HCT116 (cell line): ENCODE results near the gene FCER1G. TPM values are rescaled to one million over a fixed set of nuclear protein-coding genes. Genes with fewer than 3 reads are reported as not detected.

Experiments
- ATAC-seq: fragments of 200-7000 bp; cut with Tn5 transposase; 2 replicates; pipeline ENCODE4 v1.9.1; 2020; ENCODE audit warnings: mild to moderate bottlenecking, moderate library complexity
- BruUV-seq: library from RNA; stranded (reverse); fragments of 400-500 nt; replicated peaks from 2 replicates; lab custom pipeline; 2021; lab: Mats Ljungman, UMichigan
- CTCF ChIA-PET: fragments of 300-600 bp; sonication (Branson Sonifier 250); formaldehyde crosslinking; loops from one replicate; lab custom pipeline; 2021; ENCODE audit warnings: antibody characterized with exemption; lab: Charles Lee
- POLR2A ChIA-PET: fragments of 300-600, 350-600 bp; sonication (Branson Sonifier 250); formaldehyde crosslinking; loops from one replicate; lab custom pipeline; 2021; ENCODE audit warnings: antibody characterized with exemption; lab: Charles Lee
- RAD21 ChIA-PET, 2 experiments: fragments of 300-600 bp; sonication (Branson Sonifier 250); formaldehyde crosslinking; loops; one replicate each; lab custom pipeline; 2023; ENCODE audit warnings: low total read pairs in 2 of 2; ENCODE audit not compliant: uncharacterized antibody in 2 of 2, unreplicated experiment in 2 of 2, low non-redundant PET in 1 of 2; lab: Charles Lee
- DNase-seq: peaks from one replicate; pipeline ENCODE4 v3.0.0-alpha.2; 2010; ENCODE audit warnings: low read depth, low spot score
- H2AFZ ChIP-seq: fragments of 200-600 bp; shearing (Covaris generic), sonication (generic); 2 replicates; pipeline ENCODE4 v1.6.1; 2017; ENCODE audit warnings: low read depth, mixed run types, mixed read lengths, antibody characterized with exemption, low read length; ENCODE audit not compliant: poor library complexity, severe bottlenecking
- H3K27ac ChIP-seq: 2 replicates; pipeline ENCODE4 v1.5.1; 2012; ENCODE audit warnings: low read depth, low read length
- H3K27me3 ChIP-seq: fragments of 200-600 bp; sonication (generic); 2 replicates; pipeline ENCODE4 v1.6.1; 2016; ENCODE audit warnings: mixed run types, low read length, mixed read lengths; ENCODE audit not compliant: insufficient read depth
- H3K36me3 ChIP-seq, 2 experiments: fragments of 200-500 bp in 1 of 2; fragments of 200-600 bp in 1 of 2; sonication (Bioruptor generic) in 1 of 2; sonication (generic) in 1 of 2; 2 replicates each; pipeline versions ENCODE4 v1.5.1 to v1.6.1; 2014 to 2016; ENCODE audit warnings: low read length in 2 of 2, inconsistent platforms in 1 of 2, mixed read lengths in 1 of 2, mixed run types in 1 of 2; ENCODE audit not compliant: insufficient read depth in 2 of 2, control insufficient read depth in 1 of 2
- H3K4me1 ChIP-seq, 2 experiments: fragments of 200-600 bp in 1 of 2; sonication (generic) in 1 of 2; 2 replicates each; pipeline versions ENCODE4 v1.5.1 to v1.6.1; 2012 to 2017; ENCODE audit warnings: low read length in 2 of 2, inconsistent platforms in 1 of 2, mild to moderate bottlenecking in 1 of 2, mixed read lengths in 1 of 2, mixed run types in 1 of 2, moderate library complexity in 1 of 2; ENCODE audit not compliant: insufficient read depth in 2 of 2, control insufficient read depth in 1 of 2
- H3K4me2 ChIP-seq: fragments of 200-600 bp; sonication (generic); 2 replicates; pipeline ENCODE4 v1.6.1; 2017; ENCODE audit warnings: mixed run types, low read length, mixed read lengths
- H3K4me3 ChIP-seq, 2 experiments: fragments of 200-600 bp in 1 of 2; sonication (generic) in 1 of 2; replicated peaks in 1 of 2; 2 replicates each; pipeline ENCODE4 v1.5.1; 2011 to 2016; ENCODE audit warnings: low read length in 2 of 2, control low read depth in 1 of 2, low read depth in 1 of 2, mild to moderate bottlenecking in 1 of 2, mixed read lengths in 1 of 2, mixed run types in 1 of 2
- H3K79me2 ChIP-seq: fragments of 200-600 bp; sonication (generic); 2 replicates; pipeline ENCODE4 v1.6.1; 2017; ENCODE audit warnings: mild to moderate bottlenecking, mixed run types, low read length, moderate library complexity, mixed read lengths; ENCODE audit not compliant: insufficient read depth
- H3K9ac ChIP-seq: fragments of 200-600 bp; sonication (generic); 2 replicates; pipeline ENCODE4 v1.6.1; 2016; ENCODE audit warnings: low read length, mixed read lengths
- H3K9me2 ChIP-seq: fragments of 200-600 bp; sonication (generic), shearing (Covaris generic); 2 replicates; pipeline ENCODE4 v1.6.1; 2017; ENCODE audit warnings: mixed run types, mild to moderate bottlenecking, moderate library complexity; ENCODE audit not compliant: insufficient read depth
- H3K9me3 ChIP-seq, 2 experiments: fragments of 200-500 bp in 1 of 2; fragments of 200-600 bp in 1 of 2; sonication (Bioruptor generic) in 1 of 2; sonication (generic) in 1 of 2; 2 replicates each; pipeline ENCODE4 v1.6.1; 2014 to 2017; ENCODE audit warnings: low read length in 2 of 2, mixed read lengths in 2 of 2, inconsistent platforms in 1 of 2, low read depth in 1 of 2, mild to moderate bottlenecking in 1 of 2, mixed run types in 1 of 2, moderate library complexity in 1 of 2; ENCODE audit not compliant: control insufficient read depth in 1 of 2, insufficient read depth in 1 of 2
- H4K20me1 ChIP-seq: fragments of 200-600 bp; sonication (generic), shearing (Covaris generic); 2 replicates; pipeline ENCODE4 v1.6.1; 2017; ENCODE audit warnings: mixed run types, mild to moderate bottlenecking, moderate library complexity; ENCODE audit not compliant: insufficient read depth
- CTCF ChIP-seq, 3 experiments: fragments of 200-600 bp in 1 of 3; sonication (generic) in 1 of 3; IDR thresholded peaks in 2 of 3; conservative IDR thresholded peaks in 1 of 3; 2 replicates each; pipeline ENCODE4 v1.5.1; 2012 to 2017; ENCODE audit warnings: low read depth in 2 of 3, low read length in 2 of 3, antibody characterized with exemption in 1 of 3, borderline replicate concordance in 1 of 3, control low read depth in 1 of 3, mild to moderate bottlenecking in 1 of 3, mixed read lengths in 1 of 3, mixed run types in 1 of 3, moderate library complexity in 1 of 3; ENCODE audit not compliant: insufficient read depth in 1 of 3
- EZH2 ChIP-seq: fragments of 200-600 bp; sonication (generic); IDR thresholded peaks from 2 replicates; pipeline ENCODE4 v1.6.1; 2017; ENCODE audit warnings: antibody characterized with exemption, mixed run types
- JUND ChIP-seq: IDR thresholded peaks from 2 replicates; pipeline ENCODE4 v1.6.1; 2012
- MAX ChIP-seq: IDR thresholded peaks from 2 replicates; pipeline ENCODE4 v1.6.1; 2012
- POLR2A ChIP-seq: IDR thresholded peaks from 2 replicates; pipeline ENCODE4 v1.7.0; 2011; ENCODE audit warnings: borderline replicate concordance; ENCODE audit not compliant: insufficient read depth, insufficient read length; ENCODE audit errors: extremely low read depth
- RAD21 ChIP-seq: IDR thresholded peaks from 2 replicates; pipeline ENCODE4 v1.6.1; 2012; ENCODE audit warnings: low read depth, mild to moderate bottlenecking
- SRF ChIP-seq: IDR thresholded peaks from 2 replicates; pipeline ENCODE4 v1.6.1; 2012; ENCODE audit warnings: low read depth
- TCF7L2 ChIP-seq: IDR thresholded peaks from 2 replicates; pipeline ENCODE4 v1.7.0; 2011; ENCODE audit warnings: borderline replicate concordance, inconsistent platforms; ENCODE audit not compliant: insufficient read depth, insufficient read length; ENCODE audit errors: extremely low read depth
- ZNF274 ChIP-seq: fragments of 200-500 bp; sonication (Bioruptor generic); IDR thresholded peaks from 2 replicates; pipeline ENCODE4 v1.6.1; 2014; ENCODE audit warnings: mild to moderate bottlenecking, low read depth, low read length, inconsistent platforms
- intact Hi-C: fragments of 100-400 bp; cut with micrococcal nuclease; formaldehyde crosslinking; loops from 2 replicates; pipeline ENCODE4 v1.10.0; 2022
- total RNA-seq: library from RNA; stranded (reverse); gene quantifications from one replicate; pipeline ENCODE4 v1.2.1, GENCODE V29; 2021; ENCODE audit not compliant: unreplicated experiment

FCER1G gene
- total RNA-seq, 1 experiment from 2014 or later: 0.86 TPM

- no peak for TF ChIP-seq ZNF274
- no peak for TF ChIP-seq JUND
- no peak for TF ChIP-seq SRF
- TF ChIP-seq EZH2: no peak
- no peak for TF ChIP-seq CTCF (IDR thresholded peaks at IDR 0.05 in 2 of 3, conservative IDR thresholded peaks at IDR 0.05 in 1 of 3; ENCODE audit: borderline replicate concordance in 1 of 3, insufficient read depth in 1 of 3, low read depth in 2 of 3, low read length in 2 of 3)
- no peak for TF ChIP-seq TCF7L2
- TF ChIP-seq, all 23 proteins: peak for 0
- H3K27ac ChIP-seq: no peak overlapping the region
- no peaks in the 10 kb centered on the region for H3K27me3 ChIP-seq
- no peaks in the 10 kb centered on the region for H4K20me1 ChIP-seq
- POLR2A ChIA-PET: no interaction called here
- H2AFZ ChIP-seq: no peak overlapping the region
- no peaks in the 10 kb centered on the region for H3K9me3 ChIP-seq
- H3K9me2 ChIP-seq: no peaks in the 10 kb centered on the region
- ATAC-seq (no peak), DNase-seq (no peak)
- no peak overlapping the region for H3K4me3 ChIP-seq
- intact Hi-C loops: no loop called here
- H3K79me2 ChIP-seq: no peaks in the 10 kb centered on the region
- no peak overlapping the region for H3K9ac ChIP-seq
- RAD21 ChIA-PET: no interaction called here
- no TSS peak for BruUV-seq
- CTCF ChIA-PET: interaction anchor here (1.7 kb wide), 1 partner anchor 151 kb away, joined by 11 read pairs; no protein-coding TSS in a partner anchor
- no peak overlapping the region for H3K4me2 ChIP-seq
- H3K4me1 ChIP-seq: peaks cover 8 to 17% of the 10 kb centered on the region in 2 experiments; a peak in 3 of 4 replicates
- H3K36me3 ChIP-seq: peaks cover 4 to 17% of the 10 kb centered on the region in 2 experiments
Measured at GRCh38 chr1:161230762-161231161, 15.7 kb downstream of the FCER1G start.

- H3K9me2 ChIP-seq: no peaks in the 10 kb centered on the region
- H4K20me1 ChIP-seq: no peaks in the 10 kb centered on the region
- H3K36me3 ChIP-seq: peaks cover 4 to 15% of the 10 kb centered on the region in 2 experiments
- ChIA-PET RAD21 (no interaction called here), POLR2A (no interaction called here), CTCF (interaction anchor here (1.3 kb wide), 1 partner anchor 58 kb away, joined by 5 read pairs; no protein-coding TSS in a partner anchor)
- no peaks in the 10 kb centered on the region for H3K79me2 ChIP-seq
- H3K4me2 ChIP-seq: no peak overlapping the region
- no peaks in the 10 kb centered on the region for H3K27me3 ChIP-seq
- no peaks in the 10 kb centered on the region for H3K9me3 ChIP-seq
- no peak for DNase-seq
- ATAC-seq: no peak; the same call in 1 of the 2 replicates
- intact Hi-C loops: no loop called here
- no peak for TF ChIP-seq RAD21
- TF ChIP-seq MAX: no peak
- TF ChIP-seq POLR2A: no peak
- TF ChIP-seq, all 23 proteins: peak for 0
- BruUV-seq: no TSS peak
- Histone ChIP-seq H3K4me1 (peaks cover 0 to 3% of the 10 kb centered on the region in 2 experiments; a peak in 2 of 4 replicates), H3K27ac (no peak overlapping the region), H3K4me3 (no peak overlapping the region), H2AFZ (no peak overlapping the region), H3K9ac (no peak overlapping the region)
Measured at GRCh38 chr1:161233102-161233501, 18.0 kb downstream of the FCER1G start.
